Epithelial cell of esophagus (primary cell): ENCODE measurements around the gene POLD4.

Experiments
- DNase-seq: peaks from one replicate; pipeline ENCODE4 v3.0.0; 2010; ENCODE audit warnings: low read depth
- H3K4me3 ChIP-seq: 2 replicates; pipeline ENCODE4 v1.5.1; 2011; ENCODE audit warnings: mild to moderate bottlenecking, low read length, control low read depth
- TF ChIP-seq, protein P1 (sequence below): IDR thresholded peaks from 2 replicates; pipeline ENCODE4 v1.5.1; 2011; ENCODE audit warnings: low read depth, mild to moderate bottlenecking, low read length, control low read depth, inconsistent platforms; ENCODE audit not compliant: insufficient read depth; ENCODE audit errors: missing control alignments

POLD4 gene

DNA sequence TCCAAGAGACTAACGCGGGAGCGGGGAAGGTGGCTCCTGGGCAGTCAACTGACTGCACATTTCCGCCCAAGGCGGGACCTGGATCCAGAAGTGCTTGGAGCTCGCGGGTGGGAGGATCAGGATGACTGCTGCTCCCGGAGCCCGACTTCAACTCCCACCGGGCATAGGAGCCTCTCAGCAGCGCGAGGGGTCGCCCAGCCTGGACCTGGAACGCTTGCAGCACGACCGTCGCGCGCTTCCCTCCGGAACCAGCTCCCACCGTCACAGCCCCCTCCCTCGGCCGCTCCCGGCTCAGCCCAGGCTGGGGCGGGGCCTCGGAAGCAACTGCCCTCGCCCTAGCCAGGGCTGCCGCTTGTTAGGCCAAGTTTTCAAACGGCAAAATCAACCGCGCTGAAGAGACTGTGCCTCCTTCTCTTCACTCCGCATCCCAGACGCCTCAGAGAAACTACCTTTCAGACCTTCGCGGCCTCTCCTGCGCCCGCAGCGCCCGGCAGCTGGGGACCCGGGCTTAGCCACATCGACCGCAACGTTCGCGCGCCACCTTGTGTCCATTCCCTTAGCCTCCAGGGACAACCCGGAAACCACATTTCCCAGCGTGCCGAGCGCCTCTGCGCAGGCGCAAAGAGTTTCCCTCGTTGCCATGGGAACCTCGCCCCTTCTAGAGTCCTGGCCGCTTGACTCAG is 36.0 kb downstream of the POLD4 start:
- peak overlapping the region; percentile 83 for H3K4me3 ChIP-seq
- DNase-seq = peak; percentile 94
- TF ChIP-seq, protein P1, sequence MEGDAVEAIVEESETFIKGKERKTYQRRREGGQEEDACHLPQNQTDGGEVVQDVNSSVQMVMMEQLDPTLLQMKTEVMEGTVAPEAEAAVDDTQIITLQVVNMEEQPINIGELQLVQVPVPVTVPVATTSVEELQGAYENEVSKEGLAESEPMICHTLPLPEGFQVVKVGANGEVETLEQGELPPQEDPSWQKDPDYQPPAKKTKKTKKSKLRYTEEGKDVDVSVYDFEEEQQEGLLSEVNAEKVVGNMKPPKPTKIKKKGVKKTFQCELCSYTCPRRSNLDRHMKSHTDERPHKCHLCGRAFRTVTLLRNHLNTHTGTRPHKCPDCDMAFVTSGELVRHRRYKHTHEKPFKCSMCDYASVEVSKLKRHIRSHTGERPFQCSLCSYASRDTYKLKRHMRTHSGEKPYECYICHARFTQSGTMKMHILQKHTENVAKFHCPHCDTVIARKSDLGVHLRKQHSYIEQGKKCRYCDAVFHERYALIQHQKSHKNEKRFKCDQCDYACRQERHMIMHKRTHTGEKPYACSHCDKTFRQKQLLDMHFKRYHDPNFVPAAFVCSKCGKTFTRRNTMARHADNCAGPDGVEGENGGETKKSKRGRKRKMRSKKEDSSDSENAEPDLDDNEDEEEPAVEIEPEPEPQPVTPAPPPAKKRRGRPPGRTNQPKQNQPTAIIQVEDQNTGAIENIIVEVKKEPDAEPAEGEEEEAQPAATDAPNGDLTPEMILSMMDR = peak; percentile 84

DNA sequence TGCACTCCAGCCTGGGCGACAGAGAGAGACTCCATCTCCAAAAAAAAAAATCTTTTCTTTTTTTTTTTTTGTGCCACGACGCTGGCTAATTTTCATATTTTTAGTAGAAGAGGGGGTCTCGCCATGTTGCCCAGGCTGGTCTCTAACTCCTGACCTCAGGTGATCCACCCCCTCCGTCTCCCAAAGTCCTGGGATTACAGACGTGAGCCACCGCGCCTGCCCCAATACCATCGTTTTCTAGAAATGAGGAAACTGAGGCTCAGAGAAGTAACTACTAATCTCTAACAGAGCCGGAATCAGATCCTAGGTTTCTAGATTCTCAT is 36.5 kb downstream of the POLD4 start:
- TF ChIP-seq, protein P1 = no peak
- DNase-seq = no peak
- H3K4me3 ChIP-seq = peak overlapping the region; percentile 83

DNA sequence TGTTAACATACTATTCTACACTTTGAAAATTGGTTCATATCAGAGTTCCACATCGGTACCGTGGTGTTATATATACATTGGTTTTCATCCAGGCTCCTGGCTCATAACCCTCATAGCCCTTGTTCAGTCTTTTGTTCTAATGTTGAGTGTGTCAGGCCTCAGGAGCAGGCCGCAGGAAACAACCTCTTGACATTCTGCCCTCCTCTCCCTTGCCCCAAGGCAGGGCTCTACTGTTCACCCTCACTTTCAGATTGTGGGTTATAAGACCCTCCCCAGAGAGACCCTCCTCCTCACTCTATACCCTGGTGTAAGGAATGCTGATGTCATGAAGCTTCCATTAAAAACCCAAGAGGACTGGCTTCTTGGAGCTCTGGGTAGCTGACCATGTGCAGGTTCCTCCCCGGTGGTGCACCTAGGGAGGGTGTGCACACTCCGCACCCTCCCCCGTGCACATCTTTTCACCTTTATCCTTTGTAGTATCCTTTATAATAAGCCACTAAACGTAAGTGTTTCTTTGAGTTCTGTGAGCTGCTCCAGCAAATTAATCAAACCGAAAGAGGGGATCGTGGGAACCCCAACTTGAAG is 37.9 kb downstream of the POLD4 start:
- TF ChIP-seq, protein P1 = no peak
- DNase-seq = no peak
- no peak overlapping the region for H3K4me3 ChIP-seq

DNA sequence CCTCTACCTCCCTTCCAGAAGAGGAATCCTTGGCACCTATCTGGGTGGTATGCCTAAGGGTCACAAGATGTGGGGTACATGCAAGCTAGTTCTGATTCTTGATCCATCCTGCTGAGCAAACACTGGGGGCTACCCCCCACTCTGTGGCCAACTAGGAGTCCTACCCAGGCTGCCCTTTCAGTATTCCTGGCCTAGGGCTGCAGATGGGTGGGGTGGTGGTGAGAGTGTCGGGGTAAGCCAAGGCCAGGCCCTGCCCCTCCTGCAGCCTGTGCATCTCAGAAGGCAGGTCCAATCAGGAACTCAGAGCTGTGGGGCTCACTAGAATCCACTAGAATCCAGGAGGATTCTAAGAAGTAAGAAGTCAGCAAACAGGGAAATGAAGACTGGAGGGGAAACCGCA is 39.1 kb downstream of the POLD4 start:
- no peak overlapping the region for H3K4me3 ChIP-seq

DNA sequence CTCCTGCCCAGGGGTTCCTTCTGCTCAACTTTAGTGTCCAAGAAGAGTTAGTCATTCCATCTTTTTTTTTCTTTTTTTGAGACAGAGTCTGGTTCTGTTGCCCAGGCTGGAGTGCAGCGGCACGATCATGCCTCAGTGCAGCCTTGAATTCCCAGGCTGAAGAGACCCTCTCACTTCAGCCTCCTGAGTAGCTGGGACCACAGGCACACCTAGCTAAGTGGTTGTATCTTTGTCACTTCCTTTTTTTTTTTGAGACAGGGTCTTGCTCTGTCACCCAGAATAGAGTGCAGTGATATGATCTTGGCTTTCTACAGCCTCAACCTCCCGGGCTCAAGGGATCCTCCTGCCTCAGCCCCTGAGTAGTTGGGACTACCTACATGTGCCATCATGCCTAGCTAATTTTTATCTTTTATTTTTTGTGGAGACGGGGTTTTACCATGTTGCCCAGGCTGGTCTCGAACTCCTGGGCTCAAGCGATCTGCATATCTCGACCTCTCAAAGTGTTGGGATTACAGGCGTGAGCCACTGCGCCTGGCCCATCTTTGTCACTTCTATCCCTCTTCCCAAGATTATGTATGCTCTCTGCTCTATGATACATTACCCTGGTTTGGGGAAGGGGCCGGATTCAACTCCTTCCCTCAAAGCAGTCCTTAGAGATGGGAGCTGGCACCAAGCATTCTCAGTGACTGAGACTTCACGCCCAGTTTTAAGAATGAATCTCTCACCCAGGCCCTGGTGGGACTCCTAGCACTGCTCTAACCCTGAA is 40.0 kb downstream of the POLD4 start:
- TF ChIP-seq, protein P1 = no peak
- DNase-seq = no peak
- H3K4me3 ChIP-seq = no peak overlapping the region

More for the DNA sequence above, 39.1 kb downstream of the POLD4 start:
- TF ChIP-seq, protein P1 = no peak
- DNase-seq = no peak

DNA sequence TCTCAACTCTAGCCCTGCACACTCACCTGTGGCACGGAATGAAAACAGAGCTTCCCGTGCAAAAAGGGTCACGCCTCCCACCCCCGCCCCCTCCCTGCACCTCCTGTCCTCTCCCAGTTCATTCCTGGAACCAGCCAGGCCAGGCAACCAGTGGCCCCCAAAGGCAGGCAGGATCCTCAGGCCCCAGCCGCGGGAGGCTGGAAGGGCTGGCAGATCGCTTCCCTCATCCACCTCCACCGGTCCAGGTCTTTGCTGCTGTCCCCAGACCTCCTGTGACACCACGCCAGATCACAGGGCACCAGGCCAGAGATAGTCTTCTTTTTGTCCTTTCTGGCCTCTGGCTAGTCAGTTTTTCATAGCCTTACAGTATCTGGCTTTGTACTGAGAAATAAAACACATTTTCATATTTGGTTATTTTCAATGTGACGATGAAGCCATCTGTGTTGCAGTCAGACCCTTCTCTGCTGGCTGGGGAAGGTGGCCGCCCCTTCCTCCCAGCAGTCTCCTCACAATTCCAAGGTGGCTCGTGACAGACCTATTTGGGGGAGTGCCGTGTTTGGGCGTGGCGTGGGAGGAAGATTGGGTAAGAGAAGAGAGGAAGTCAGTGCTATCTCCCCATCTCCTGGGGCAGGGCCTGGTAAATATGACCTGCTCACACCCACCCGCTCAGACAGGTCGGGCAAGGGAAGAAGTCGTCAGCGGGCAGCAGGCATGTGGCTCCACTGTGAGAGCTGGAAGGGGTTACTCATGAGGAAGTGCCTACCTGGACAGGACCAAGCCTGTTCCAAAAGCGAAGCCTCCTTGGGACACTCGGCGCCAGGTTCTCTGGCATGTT is 40.9 kb downstream of the POLD4 start:
- no peak overlapping the region for H3K4me3 ChIP-seq
- DNase-seq = peak; percentile 99
- TF ChIP-seq, protein P1 = no peak
